NB4 (cell line): ENCODE results near the gene OR10T2.
"Not testable (repeated sequence)": the region's sequence is repeated elsewhere in the genome, so short reads cannot be mapped to it uniquely, and the experiment has no call there.

Experiments used
- DNase-seq: peaks from one replicate; pipeline ENCODE4 v3.0.0; 2010; ENCODE audit warnings: low read depth
- H3K4me3 ChIP-seq: one replicate; pipeline ENCODE4 v1.5.1; 2011; ENCODE audit warnings: mild to moderate bottlenecking, low read depth, low read length, moderate library complexity
- CTCF ChIP-seq: IDR thresholded peaks from one replicate; pipeline ENCODE4 v1.5.1; 2012; ENCODE audit warnings: low read depth, low read length
- MAX ChIP-seq: IDR thresholded peaks from 2 replicates; pipeline ENCODE4 v1.6.1; 2011; ENCODE audit warnings: low read depth, low read length
- MYC ChIP-seq: IDR thresholded peaks from 2 replicates; pipeline ENCODE4 v1.6.1; 2011; ENCODE audit warnings: low read depth, low read length
- POLR2A ChIP-seq: IDR thresholded peaks from 2 replicates; pipeline ENCODE4 v1.6.1; 2011; ENCODE audit warnings: mild to moderate bottlenecking; ENCODE audit not compliant: insufficient read length; ENCODE audit errors: extremely low read depth

OR10T2 gene

GRCh38 chr1:158396646-158397045, 2.6 kb downstream of the OR10T2 start:
- DNase-seq: no peak
- H3K4me3 ChIP-seq: no peak overlapping the region
- TF ChIP-seq CTCF (no peak), POLR2A (no peak), MAX (no peak), MYC (no peak)

- H3K4me3 ChIP-seq: no peak overlapping the region
- TF ChIP-seq MAX: no peak
- TF ChIP-seq CTCF: no peak
- no peak for TF ChIP-seq POLR2A
- no peak for TF ChIP-seq MYC
- DNase-seq: no peak
Measured at GRCh38 chr1:158393476-158393875, 5.8 kb downstream of the OR10T2 start.

- no peak for DNase-seq
- no peak for TF ChIP-seq CTCF
- no peak for TF ChIP-seq POLR2A
- TF ChIP-seq MYC: no peak
- no peak for TF ChIP-seq MAX
- H3K4me3 ChIP-seq: no peak overlapping the region
Measured at GRCh38 chr1:158391099-158391498, 8.2 kb downstream of the OR10T2 start.

- TF ChIP-seq CTCF (no peak), POLR2A (no peak), MYC (no peak), MAX (no peak)
- no peak for DNase-seq
- H3K4me3 ChIP-seq: no peak overlapping the region
Measured at GRCh38 chr1:158390331-158390730, 8.9 kb downstream of the OR10T2 start.

- TF ChIP-seq MAX (no peak), MYC (no peak), POLR2A (no peak), CTCF (no peak)
- H3K4me3 ChIP-seq: no peak overlapping the region
- DNase-seq: no peak
Measured at GRCh38 chr1:158374860-158375259, 24.4 kb downstream of the OR10T2 start.

- not testable (repeated sequence) for DNase-seq, H3K4me3 ChIP-seq
Measured at GRCh38 chr1:158374101-158374500, 25.2 kb downstream of the OR10T2 start.
